Keratinocyte (primary cell): ENCODE data around the gene CDC42SE1.

Experiments
- CTCF ChIP-seq, 3 experiments: IDR thresholded peaks in 1 of 3; conservative IDR thresholded peaks in 1 of 3; optimal IDR thresholded peaks in 1 of 3; 2 replicates in 2 of 3; 3 replicates in 1 of 3; pipeline versions ENCODE3 to v1.5.1; 2011; ENCODE audit warnings: low read length in 3 of 3, mild to moderate bottlenecking in 3 of 3, moderate library complexity in 2 of 3, control low read depth in 1 of 3, inconsistent platforms in 1 of 3; ENCODE audit not compliant: insufficient read depth in 2 of 3; ENCODE audit errors: extremely low read depth in 1 of 3
- EZH2 ChIP-seq: IDR thresholded peaks from one replicate; pipeline ENCODE4 v1.6.1; 2012; ENCODE audit warnings: inconsistent platforms, mild to moderate bottlenecking, low read length, moderate library complexity

DNA sequence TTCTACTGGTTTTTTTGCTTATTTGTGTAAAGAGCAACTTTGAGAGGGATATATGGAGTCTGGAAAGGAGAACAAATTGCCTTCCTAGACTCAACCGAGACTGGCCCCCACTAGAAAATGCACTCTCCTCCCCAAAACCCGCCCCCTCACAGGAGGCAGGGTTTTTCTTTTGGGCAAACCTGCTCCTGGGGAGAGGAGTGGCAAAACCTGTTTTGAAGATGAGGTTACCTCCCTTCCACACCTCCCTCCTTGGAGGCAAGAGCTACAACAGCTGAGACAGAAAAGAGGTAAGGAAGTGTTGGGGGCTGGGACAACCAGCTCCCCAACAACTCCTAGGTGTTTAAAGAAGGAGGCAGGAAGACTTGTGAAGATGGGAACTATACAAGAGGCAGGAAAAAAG, 23.1 kb downstream of the CDC42SE1 start, which contains the start of gene BNIPL:
- TF ChIP-seq CTCF (optimal IDR thresholded peaks at IDR 0.05 in 1 of 3, IDR thresholded peaks at IDR 0.05 in 1 of 3, conservative IDR thresholded peaks at IDR 0.05 in 1 of 3; ENCODE audit: extremely low read depth in 1 of 3, insufficient read depth in 2 of 3, low read length in 3 of 3) (no peak), EZH2 (no peak)
